ENCODE data around the gene GALNT17.

GRCh38 chr7:71753956-71754664 is 622.2 kb downstream of the GALNT17 start:
- TF ChIP-seq CTCF (optimal IDR thresholded peaks at IDR 0.05 in 1 of 3, IDR thresholded peaks at IDR 0.05 in 1 of 3, conservative IDR thresholded peaks at IDR 0.05 in 1 of 3; ENCODE audit: extremely low read depth in 1 of 3, insufficient read depth in 2 of 3, low read length in 3 of 3) (no peak), EZH2 (IDR thresholded peaks at IDR 0.05; ENCODE audit: low read length) (no peak)
